ENCODE data around the gene CASQ2. TPM values are rescaled to one million over a fixed set of nuclear protein-coding genes. Genes with fewer than 3 reads are reported as not detected.

Gene CASQ2
- total RNA-seq, 1 donor from 2014 or later: not detected

GRCh38 chr1:115656461-115657077 is 111.9 kb downstream of the CASQ2 start:
- no peak for TF ChIP-seq CTCF (conservative IDR thresholded peaks at IDR 0.05; ENCODE audit: low read depth, low read length)
- DNase-seq (ENCODE audit: low read depth): no peak
- H3K4me3 ChIP-seq (ENCODE audit: low read depth, low read length): no peak overlapping the region

GRCh38 chr1:115655916-115656315 is 112.6 kb downstream of the CASQ2 start:
- DNase-seq (ENCODE audit: low read depth): no peak
- no peak overlapping the region for H3K4me3 ChIP-seq (ENCODE audit: low read depth, low read length)
- TF ChIP-seq CTCF (conservative IDR thresholded peaks at IDR 0.05; ENCODE audit: low read depth, low read length): no peak

- no peak overlapping the region for H3K4me3 ChIP-seq (ENCODE audit: low read depth, low read length)
- DNase-seq (ENCODE audit: low read depth): no peak
- no peak for TF ChIP-seq CTCF (conservative IDR thresholded peaks at IDR 0.05; ENCODE audit: low read depth, low read length)
Measured at GRCh38 chr1:115655306-115655663, 113.2 kb downstream of the CASQ2 start.

- no peak for DNase-seq (ENCODE audit: low read depth)
- TF ChIP-seq CTCF (conservative IDR thresholded peaks at IDR 0.05; ENCODE audit: low read depth, low read length): no peak
- no peak overlapping the region for H3K4me3 ChIP-seq (ENCODE audit: low read depth, low read length)
Measured at GRCh38 chr1:115654663-115655305, 113.7 kb downstream of the CASQ2 start.

DNA sequence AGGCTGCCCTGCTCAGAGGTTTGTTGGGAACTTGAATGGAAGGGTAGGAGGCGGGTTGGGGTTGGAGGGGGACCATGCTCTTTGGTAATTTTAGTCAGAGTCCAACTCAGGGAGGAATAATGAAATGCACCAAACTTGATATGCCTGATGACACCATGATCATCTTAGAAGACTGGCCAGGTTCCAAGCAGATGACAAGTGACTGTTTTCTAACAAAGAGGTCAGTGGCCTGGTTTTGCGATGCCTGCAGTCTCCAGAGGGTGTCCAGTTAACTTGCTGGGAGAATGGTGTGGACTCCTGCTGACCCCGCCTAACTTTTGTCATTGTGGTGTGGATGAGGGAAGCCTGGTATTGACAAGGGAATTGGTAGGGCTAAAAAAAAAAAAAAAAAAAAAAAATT is 114.4 kb downstream of the CASQ2 start:
- H3K4me3 ChIP-seq (ENCODE audit: low read depth, low read length): no peak overlapping the region
- no peak for TF ChIP-seq CTCF (conservative IDR thresholded peaks at IDR 0.05; ENCODE audit: low read depth, low read length)
- DNase-seq (ENCODE audit: low read depth): no peak

DNA sequence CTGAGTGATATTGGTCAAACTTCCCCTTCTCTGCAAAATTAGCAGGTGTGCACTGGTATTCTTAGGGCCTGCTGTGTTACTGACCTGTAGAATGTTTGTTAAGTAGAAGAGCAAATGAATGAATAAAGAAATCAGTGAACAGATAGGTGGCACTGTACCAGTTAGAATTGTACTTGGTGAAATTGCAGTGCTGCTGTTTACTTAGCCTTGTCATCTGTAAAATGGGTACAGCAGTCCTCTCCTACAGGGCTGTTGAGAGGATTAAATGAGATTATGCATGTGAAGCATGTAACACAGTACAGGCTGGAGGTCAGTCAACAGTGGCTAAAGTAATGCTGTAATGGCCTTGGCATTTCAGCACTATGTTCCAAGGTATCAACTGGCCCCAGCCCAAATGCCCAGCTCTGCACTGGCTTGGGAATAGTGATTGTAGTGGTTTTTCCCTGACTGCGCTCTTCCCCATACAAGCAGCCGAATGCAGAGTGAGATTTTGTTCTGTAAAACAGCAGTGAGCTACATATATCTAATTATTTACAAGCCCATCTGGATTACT is 116.2 kb downstream of the CASQ2 start:
- DNase-seq (ENCODE audit: low read depth): no peak
- TF ChIP-seq CTCF (conservative IDR thresholded peaks at IDR 0.05; ENCODE audit: low read depth, low read length): no peak
- no peak overlapping the region for H3K4me3 ChIP-seq (ENCODE audit: low read depth, low read length)

- TF ChIP-seq CTCF (conservative IDR thresholded peaks at IDR 0.05; ENCODE audit: low read depth, low read length): no peak
- H3K4me3 ChIP-seq (ENCODE audit: low read depth, low read length): no peak overlapping the region
Measured at GRCh38 chr1:115651391-115651790, 117.1 kb downstream of the CASQ2 start.

More at GRCh38 chr1:115651391-115651790, 117.1 kb downstream of the CASQ2 start:
- DNase-seq (ENCODE audit: low read depth): no peak
